ENCODE measurements around the gene ZNF664. TPM values are rescaled to one million over a fixed set of nuclear protein-coding genes. Genes with fewer than 3 reads are reported as not detected.

ZNF664 gene
- total and polyA plus RNA-seq, 2 of the 4 experiments (the other 2 are of a cell fraction) = 29.9 to 32.6 TPM

DNA sequence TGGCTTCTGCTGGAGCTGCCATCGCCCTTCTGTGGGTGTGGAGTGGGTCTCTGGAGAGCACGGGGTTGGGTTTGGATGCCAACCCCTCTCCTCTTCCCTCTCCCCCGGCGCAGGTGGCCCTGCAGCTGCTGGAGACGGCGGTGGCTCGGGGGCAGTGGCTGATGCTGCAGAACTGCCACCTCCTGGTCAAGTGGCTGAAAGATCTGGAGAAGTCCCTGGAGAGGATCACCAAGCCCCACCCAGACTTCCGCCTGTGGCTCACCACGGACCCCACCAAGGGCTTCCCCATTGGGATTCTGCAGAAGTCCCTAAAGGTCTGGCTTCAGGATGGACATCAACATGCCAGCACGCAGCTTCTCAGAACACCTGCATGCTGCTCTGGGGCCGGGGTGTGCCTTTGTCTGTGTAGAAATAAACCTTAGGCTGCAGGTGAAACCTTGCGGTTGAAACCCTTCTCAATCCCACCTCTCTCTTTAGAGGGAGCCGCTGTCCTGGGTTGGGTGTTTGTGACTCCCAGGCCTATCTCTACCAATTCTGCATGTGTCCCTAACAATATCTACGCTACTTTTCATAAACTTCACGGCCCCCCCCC is 44.6 kb upstream of the ZNF664 start:
- no peak overlapping the region for H2BK120ac ChIP-seq (ENCODE audit: low read depth, low read length)
- H2BK20ac ChIP-seq (ENCODE audit: low read depth, low read length) = no peak overlapping the region
- intact Hi-C loops (cut with micrococcal nuclease) (no loop called here), in situ Hi-C loops (cut with MboI; ENCODE audit: low sequenced_read_pairs) (no loop called here), dilution Hi-C loops (cut with HindIII; ENCODE audit: low sequenced_read_pairs, unreplicated experiment) (no loop called here)
- H3K36me3 ChIP-seq (ENCODE audit: control insufficient read depth, insufficient read depth, low read length) = no peaks in the 10 kb centered on the region; the same call in 1 of the 2 replicates
- ATAC-seq (ENCODE audit: low read depth) = no peak
- H3K56ac ChIP-seq (ENCODE audit: extremely low read depth, insufficient read depth, low read length) = no peak overlapping the region
- no peak overlapping the region for H3K4me3 ChIP-seq (ENCODE audit: insufficient read depth, low read depth, low read length)
- no peak overlapping the region for H2AFZ ChIP-seq (replicated peaks; ENCODE audit: low read length, poor library complexity)
- no peak overlapping the region for H4K5ac ChIP-seq (ENCODE audit: low read depth, low read length)
- no peaks in the 10 kb centered on the region; the same call in 1 of the 2 replicates for H3K9me3 ChIP-seq (ENCODE audit: control insufficient read depth, insufficient read depth, low read length)
- no peaks in the 10 kb centered on the region for H4K20me1 ChIP-seq (ENCODE audit: insufficient read depth, low read length)
- H3K79me1 ChIP-seq (ENCODE audit: low read depth in 1 of 2, low read length in 2 of 2) = no peaks in the 10 kb centered on the region
- no peak overlapping the region for H3K4me2 ChIP-seq (ENCODE audit: low read depth, low read length)
- H4K91ac ChIP-seq (ENCODE audit: insufficient read depth, low read depth, low read length) = no peak overlapping the region
- H3K4ac ChIP-seq (ENCODE audit: low read depth, low read length) = no peak overlapping the region
- no peak for DNase-seq
- no peaks in the 10 kb centered on the region for H3K27me3 ChIP-seq (ENCODE audit: control insufficient read depth, insufficient read depth, low read length)
- CTCF ChIA-PET = no interaction called here
- POLR2A ChIA-PET (ENCODE audit: unreplicated experiment) = no interaction called here
- H3K27ac ChIP-seq (ENCODE audit: insufficient read depth, low read length) = no peak overlapping the region
- no peak overlapping the region for H2AK5ac ChIP-seq (ENCODE audit: low read depth, low read length)
- H4K8ac ChIP-seq (ENCODE audit: low read depth in 2 of 2, low read length in 2 of 2) = no peak overlapping the region
- no TSS peak for BruUV-seq (replicated peaks)
- H3K9ac ChIP-seq (ENCODE audit: low read depth, low read length) = no peak overlapping the region
- H2BK15ac ChIP-seq (ENCODE audit: low read depth, low read length) = no peak overlapping the region
- no peak overlapping the region for H3K23ac ChIP-seq (ENCODE audit: low read depth, low read length)
- no peak overlapping the region for H3K18ac ChIP-seq (ENCODE audit: low read depth, low read length)
- TF ChIP-seq BHLHE40 (IDR thresholded peaks at IDR 0.05; ENCODE audit: low read depth, low read length) = no peak
- TF ChIP-seq NFE2L2 (IDR thresholded peaks at IDR 0.05; ENCODE audit: low read depth, low read length) = no peak
- TF ChIP-seq MXI1 (IDR thresholded peaks at IDR 0.05; ENCODE audit: borderline replicate concordance, low read depth, low read length) = no peak
- TF ChIP-seq FOS (IDR thresholded peaks at IDR 0.05; ENCODE audit: low read depth, low read length) = no peak
- TF ChIP-seq, protein P1, sequence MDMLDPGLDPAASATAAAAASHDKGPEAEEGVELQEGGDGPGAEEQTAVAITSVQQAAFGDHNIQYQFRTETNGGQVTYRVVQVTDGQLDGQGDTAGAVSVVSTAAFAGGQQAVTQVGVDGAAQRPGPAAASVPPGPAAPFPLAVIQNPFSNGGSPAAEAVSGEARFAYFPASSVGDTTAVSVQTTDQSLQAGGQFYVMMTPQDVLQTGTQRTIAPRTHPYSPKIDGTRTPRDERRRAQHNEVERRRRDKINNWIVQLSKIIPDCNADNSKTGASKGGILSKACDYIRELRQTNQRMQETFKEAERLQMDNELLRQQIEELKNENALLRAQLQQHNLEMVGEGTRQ (IDR thresholded peaks at IDR 0.05; ENCODE audit: low read depth, low read length) = no peak
- TF ChIP-seq MAFK (IDR thresholded peaks at IDR 0.05; ENCODE audit: low read depth, low read length) = no peak
- no peak for TF ChIP-seq RAD21 (IDR thresholded peaks at IDR 0.05; ENCODE audit: low read length)
- WGBS, 2 experiments (ENCODE audit: extremely low coverage in 2 of 2, insufficient read length in 1 of 2) = 82% methylated on average over 3 of the region's 15 CpGs; no CpG with 5 or more reads in 1 of the 2 experiments
- H3K9me1 ChIP-seq (ENCODE audit: insufficient read depth, low read length) = no peaks in the 10 kb centered on the region
- H2BK5ac ChIP-seq (ENCODE audit: low read depth, low read length, poor library complexity, severe bottlenecking) = no peak overlapping the region
- H2AK9ac ChIP-seq (replicated peaks; ENCODE audit: low read depth, low read length, poor library complexity) = no peak overlapping the region
- no peaks in the 10 kb centered on the region for H3K4me1 ChIP-seq (ENCODE audit: control insufficient read depth, insufficient read depth, low read length)
- no peak overlapping the region for H3K14ac ChIP-seq (replicated peaks; ENCODE audit: low read depth, low read length)

Measured in IMR-90 (cell line).